Measurements from ENCODE around the gene DYNLT5.
"Not testable (repeated sequence)": the region's sequence is repeated elsewhere in the genome, so short reads cannot be mapped to it uniquely, and the experiment has no call there.

The DYNLT5 gene

DNA sequence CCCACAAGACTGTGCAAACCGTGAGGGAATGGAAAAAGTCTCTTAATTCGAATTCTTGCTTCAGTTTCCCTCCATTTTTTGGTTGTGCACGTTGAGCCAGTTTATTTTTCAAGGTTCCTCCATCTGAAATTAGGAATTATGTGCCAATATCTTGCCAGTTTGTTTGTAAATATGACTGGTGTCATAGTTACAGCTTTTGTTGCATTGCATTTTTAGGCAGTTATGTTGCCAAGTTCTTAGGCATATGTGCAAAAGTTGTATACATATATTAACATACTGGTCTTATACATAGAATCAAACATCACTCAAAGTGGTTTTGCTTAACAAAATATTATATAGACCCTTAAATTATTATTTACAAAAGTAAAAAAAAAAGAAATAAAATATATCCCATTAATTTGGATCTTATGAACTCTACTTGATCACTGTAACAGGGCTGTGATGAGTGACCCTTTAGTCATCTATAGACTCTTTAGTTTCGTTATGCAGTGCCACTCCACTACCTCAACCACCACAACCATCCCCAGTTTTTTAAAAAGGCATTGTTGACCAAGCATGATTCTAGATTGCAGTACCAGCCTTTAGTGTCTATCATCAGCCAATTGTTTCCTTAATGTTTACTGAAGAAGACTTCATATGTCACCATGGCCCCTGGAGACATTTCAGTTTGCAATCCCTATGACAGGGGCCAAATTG, 20.9 kb upstream of the DYNLT5 start:
- FAIRE-seq = no peak
- no peak for TF ChIP-seq TAF1 (IDR thresholded peaks at IDR 0.05; ENCODE audit: borderline replicate concordance, low read depth, low read length)
- no peak for TF ChIP-seq POLR2AphosphoS5 (IDR thresholded peaks at IDR 0.05; ENCODE audit: low read depth, low read length)
- no peak for TF ChIP-seq POLR2A (IDR thresholded peaks at IDR 0.05; ENCODE audit: low read depth, low read length)
- DNase-seq (ENCODE audit: insufficient read length) = no peak

DNA sequence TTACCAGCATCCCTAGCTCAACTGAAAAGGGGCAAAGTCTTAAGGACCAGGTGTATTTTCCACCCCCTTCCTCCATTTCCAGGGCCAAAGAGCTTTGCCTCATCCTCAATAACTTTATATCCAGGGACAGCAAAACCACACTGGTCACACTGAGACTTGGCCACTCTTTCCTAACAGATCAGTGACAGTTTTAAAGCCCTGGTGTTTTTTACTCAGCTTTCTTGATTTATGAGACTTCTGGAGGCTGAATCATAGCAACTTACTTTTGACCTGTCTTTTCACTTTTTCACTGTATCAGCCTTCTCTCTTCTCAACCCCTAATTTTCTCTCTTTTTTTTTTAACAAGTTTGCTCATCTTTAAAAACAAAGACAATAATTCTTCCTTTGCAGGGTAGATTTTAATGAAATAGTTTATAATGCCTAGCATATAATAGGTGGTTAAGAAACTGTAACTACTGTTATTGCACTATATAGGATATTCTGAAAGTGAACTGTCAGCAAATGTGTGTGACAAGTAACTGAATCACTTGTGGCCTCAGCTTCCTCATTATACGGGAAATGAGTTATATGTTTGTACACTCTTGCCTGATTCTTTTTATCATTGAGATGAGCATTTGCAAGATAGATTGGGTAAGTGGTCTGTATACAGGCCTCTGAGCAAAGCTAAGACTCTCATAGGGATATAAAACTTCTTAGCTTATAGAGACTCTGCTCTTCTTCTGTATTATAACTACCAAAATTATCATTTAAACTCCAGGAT, 19.7 kb upstream of the DYNLT5 start:
- peak; percentile 85 for FAIRE-seq
- no peak for DNase-seq (ENCODE audit: insufficient read length)
- TF ChIP-seq POLR2AphosphoS5 (IDR thresholded peaks at IDR 0.05; ENCODE audit: low read depth, low read length) (no peak), POLR2A (IDR thresholded peaks at IDR 0.05; ENCODE audit: low read depth, low read length) (no peak), TAF1 (IDR thresholded peaks at IDR 0.05; ENCODE audit: borderline replicate concordance, low read depth, low read length) (no peak)

DNA sequence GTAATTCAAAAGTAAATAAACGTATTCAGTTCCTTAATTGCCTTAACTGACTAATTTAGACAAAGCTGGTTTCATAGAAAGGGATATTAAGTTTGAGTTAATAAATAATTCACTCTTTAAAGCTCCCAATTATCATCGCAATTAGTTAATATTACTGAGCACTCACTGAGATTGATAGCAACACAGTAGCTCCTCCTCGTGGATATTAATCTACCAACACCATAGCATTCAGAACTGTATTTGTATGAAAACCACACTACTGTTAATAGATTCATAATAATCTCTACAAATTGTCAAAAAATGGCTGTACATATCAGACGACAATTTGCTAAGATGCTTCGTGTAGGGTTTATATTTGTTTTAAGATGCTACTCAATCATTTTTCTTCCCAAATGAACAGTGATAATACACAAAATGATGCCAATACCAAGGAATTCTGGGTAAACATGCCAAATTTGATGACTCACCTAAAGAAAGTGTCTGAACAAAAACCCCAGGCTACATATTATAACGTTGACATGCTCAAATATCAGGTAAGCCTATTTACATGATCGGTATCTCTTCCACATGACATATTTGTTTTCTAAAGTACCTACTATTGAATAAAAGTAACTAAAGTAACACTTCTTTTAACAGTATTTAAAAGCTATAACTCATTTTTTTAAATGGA, 18.8 kb upstream of the DYNLT5 start:
- no peak for TF ChIP-seq TAF1 (IDR thresholded peaks at IDR 0.05; ENCODE audit: borderline replicate concordance, low read depth, low read length)
- TF ChIP-seq POLR2A (IDR thresholded peaks at IDR 0.05; ENCODE audit: low read depth, low read length) = no peak
- TF ChIP-seq POLR2AphosphoS5 (IDR thresholded peaks at IDR 0.05; ENCODE audit: low read depth, low read length) = no peak
- DNase-seq (ENCODE audit: insufficient read length) (no peak), FAIRE-seq (no peak)

DNA sequence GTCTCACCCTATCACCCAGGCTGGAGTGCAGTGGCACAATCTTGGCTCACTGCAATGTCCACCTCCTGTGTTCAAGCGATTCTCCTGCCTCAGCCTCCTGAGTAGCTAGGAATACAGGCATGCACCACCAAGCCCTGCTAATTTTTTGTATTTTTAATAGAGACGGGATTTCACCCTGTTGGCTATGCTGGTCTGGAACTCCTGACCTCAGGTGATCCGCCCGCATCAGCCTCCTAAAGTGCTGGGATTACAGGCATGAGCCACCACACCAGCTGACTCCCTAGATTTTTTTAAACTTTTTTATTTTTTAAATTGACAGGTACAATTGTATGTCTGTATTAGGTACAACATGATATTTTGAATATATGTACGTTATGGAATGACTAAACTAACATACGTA, 17.7 kb upstream of the DYNLT5 start:
- DNase-seq (ENCODE audit: insufficient read length); FAIRE-seq: not testable (repeated sequence)

GRCh38 chr1:66737836-66738235, 14.4 kb upstream of the DYNLT5 start:
- DNase-seq (ENCODE audit: insufficient read length) (no peak), FAIRE-seq (peak; percentile 56)
- TF ChIP-seq POLR2AphosphoS5 (IDR thresholded peaks at IDR 0.05; ENCODE audit: low read depth, low read length) (no peak), TAF1 (IDR thresholded peaks at IDR 0.05; ENCODE audit: borderline replicate concordance, low read depth, low read length) (no peak), POLR2A (IDR thresholded peaks at IDR 0.05; ENCODE audit: low read depth, low read length) (no peak)

- peak; percentile 64 for FAIRE-seq
These were observed 12.7 kb upstream of the DYNLT5 start for GRCh38 chr1:66739401-66740157.

GRCh38 chr1:66745451-66745850, 6.8 kb upstream of the DYNLT5 start:
- TF ChIP-seq POLR2AphosphoS5 (IDR thresholded peaks at IDR 0.05; ENCODE audit: low read depth, low read length) (no peak), TAF1 (IDR thresholded peaks at IDR 0.05; ENCODE audit: borderline replicate concordance, low read depth, low read length) (no peak), POLR2A (IDR thresholded peaks at IDR 0.05; ENCODE audit: low read depth, low read length) (no peak)
- no peak for FAIRE-seq
- no peak for DNase-seq (ENCODE audit: insufficient read length)

More at GRCh38 chr1:66739401-66740157, 12.7 kb upstream of the DYNLT5 start:
- TF ChIP-seq TAF1 (IDR thresholded peaks at IDR 0.05; ENCODE audit: borderline replicate concordance, low read depth, low read length) = no peak
- no peak for TF ChIP-seq POLR2AphosphoS5 (IDR thresholded peaks at IDR 0.05; ENCODE audit: low read depth, low read length)
- TF ChIP-seq POLR2A (IDR thresholded peaks at IDR 0.05; ENCODE audit: low read depth, low read length) = no peak
- no peak for DNase-seq (ENCODE audit: insufficient read length)

DNA sequence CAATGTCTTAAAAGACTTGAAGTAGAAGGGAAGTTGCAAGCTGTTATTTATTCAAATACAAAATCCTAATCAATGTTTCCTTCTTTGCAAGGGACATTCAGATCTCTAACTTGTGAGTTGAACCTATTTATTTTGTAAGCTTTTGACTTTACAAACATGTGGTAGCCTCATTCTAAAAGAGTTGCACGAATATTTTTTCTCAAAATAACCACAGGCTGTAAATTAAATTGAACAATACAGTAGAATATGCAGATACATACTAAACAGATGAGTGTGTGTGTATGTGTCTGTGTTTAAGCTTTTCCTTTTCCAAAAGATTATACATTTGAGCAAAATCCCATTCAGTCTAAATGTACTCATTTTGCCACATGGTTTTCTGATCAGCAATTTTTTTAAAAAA, 4.8 kb upstream of the DYNLT5 start:
- FAIRE-seq = no peak
- DNase-seq (ENCODE audit: insufficient read length) = no peak

GRCh38 chr1:66750577-66750976, 1.7 kb upstream of the DYNLT5 start:
- DNase-seq (ENCODE audit: insufficient read length) = no peak
- no peak for FAIRE-seq
- no peak for TF ChIP-seq POLR2AphosphoS5 (IDR thresholded peaks at IDR 0.05; ENCODE audit: low read depth, low read length)
- no peak for TF ChIP-seq POLR2A (IDR thresholded peaks at IDR 0.05; ENCODE audit: low read depth, low read length)
- no peak for TF ChIP-seq TAF1 (IDR thresholded peaks at IDR 0.05; ENCODE audit: borderline replicate concordance, low read depth, low read length)

More for the DNA sequence above, 4.8 kb upstream of the DYNLT5 start:
- TF ChIP-seq POLR2AphosphoS5 (IDR thresholded peaks at IDR 0.05; ENCODE audit: low read depth, low read length) (no peak), POLR2A (IDR thresholded peaks at IDR 0.05; ENCODE audit: low read depth, low read length) (no peak), TAF1 (IDR thresholded peaks at IDR 0.05; ENCODE audit: borderline replicate concordance, low read depth, low read length) (no peak)

DNA sequence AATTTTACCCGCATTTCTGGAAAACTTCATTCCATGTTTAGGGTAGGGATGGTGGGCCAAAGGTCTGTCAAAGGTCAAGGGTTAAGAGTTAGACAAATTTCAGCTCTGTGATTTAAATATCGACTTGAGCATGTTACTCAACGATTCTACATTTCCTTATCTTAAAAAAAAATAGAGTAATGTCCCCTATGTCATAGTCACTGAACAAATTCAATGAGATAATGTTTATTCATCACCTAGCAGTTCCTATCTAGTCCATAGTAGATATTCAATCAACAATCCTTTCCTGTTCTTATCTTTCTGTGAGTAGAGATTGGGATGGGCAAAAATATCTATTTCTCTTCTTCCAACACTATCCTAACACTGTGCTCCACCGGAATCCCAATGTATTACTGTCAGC, 1.1 kb upstream of the DYNLT5 start:
- no peak for TF ChIP-seq POLR2AphosphoS5 (IDR thresholded peaks at IDR 0.05; ENCODE audit: low read depth, low read length)
- TF ChIP-seq TAF1 (IDR thresholded peaks at IDR 0.05; ENCODE audit: borderline replicate concordance, low read depth, low read length) = no peak
- no peak for TF ChIP-seq POLR2A (IDR thresholded peaks at IDR 0.05; ENCODE audit: low read depth, low read length)
- FAIRE-seq (no peak), DNase-seq (ENCODE audit: insufficient read length) (no peak)

Measured in GM12892 (cell line).